ENCODE measurements around the gene ZNF813. TPM values are rescaled to one million over a fixed set of nuclear protein-coding genes. Genes with fewer than 3 reads are reported as not detected.

ZNF813 gene
- total and polyA plus RNA-seq, 10 donors, result 1.1 to 7.5 (median 4.4) TPM

GRCh38 chr19:53504885-53505284, 37.4 kb downstream of the ZNF813 start:
- 44 to 58% (median 48%) methylated on average over 7 of the region's 7 CpGs for WGBS, 5 donors
- H3K27ac ChIP-seq, result no peak overlapping the region
- H3K4me3 ChIP-seq, result no peak overlapping the region

GRCh38 chr19:53506728-53507127, 39.2 kb downstream of the ZNF813 start:
- H3K27me3 ChIP-seq (replicated peaks in 1 of 7), result peaks cover 0 to 19% (median 0%) of the 10 kb centered on the region in 7 donors
- H3K36me3 ChIP-seq, result no peaks in the 10 kb centered on the region
- H3K9me3 ChIP-seq, result peaks cover 0 to 14% (median 0%) of the 10 kb centered on the region in 8 donors
- 69 to 88% (median 75%) methylated on average over 5 to 8 of the region's 8 CpGs for WGBS, 5 donors
- no peak overlapping the region for H3K4me3 ChIP-seq
- no peak overlapping the region for H3K27ac ChIP-seq
- peaks cover 0 to 2% (median 0%) of the 10 kb centered on the region in 6 donors for H3K4me1 ChIP-seq
- DNase-seq, result no peak
- no peak for TF ChIP-seq POLR2AphosphoS5 (IDR thresholded peaks at IDR 0.05)
- TF ChIP-seq POLR2A (IDR thresholded peaks at IDR 0.05), result no peak
- TF ChIP-seq CTCF (IDR thresholded peaks at IDR 0.05 in 8 of 11, conservative IDR thresholded peaks at IDR 0.05 in 3 of 11), result no peak
- intact Hi-C loops (cut with DNase I; ENCODE audit: low total_unique reads), result no loop called here

More at GRCh38 chr19:53504885-53505284, 37.4 kb downstream of the ZNF813 start:
- intact Hi-C loops (cut with DNase I; ENCODE audit: low total_unique reads), result no loop called here
- Histone ChIP-seq H3K36me3 (no peaks in the 10 kb centered on the region), H3K27me3 (replicated peaks in 1 of 7) (peaks cover 0 to 19% (median 0%) of the 10 kb centered on the region in 7 donors), H3K4me1 (peaks cover 0 to 2% (median 0%) of the 10 kb centered on the region in 6 donors), H3K9me3 (peaks cover 0 to 29% (median 3%) of the 10 kb centered on the region in 8 donors)
- TF ChIP-seq CTCF (IDR thresholded peaks at IDR 0.05 in 8 of 11, conservative IDR thresholded peaks at IDR 0.05 in 3 of 11), result no peak
- TF ChIP-seq POLR2AphosphoS5 (IDR thresholded peaks at IDR 0.05), result no peak
- no peak for TF ChIP-seq POLR2A (IDR thresholded peaks at IDR 0.05)
- no peak for DNase-seq

GRCh38 chr19:53507523-53508442, 40.2 kb downstream of the ZNF813 start:
- Histone ChIP-seq H3K9me3 (peaks cover 0 to 14% (median 0%) of the 10 kb centered on the region in 8 donors), H3K27ac (no peak overlapping the region), H3K4me1 (peaks cover 0 to 5% (median 0%) of the 10 kb centered on the region in 6 donors), H3K36me3 (no peaks in the 10 kb centered on the region), H3K27me3 (replicated peaks in 1 of 7) (peaks cover 0 to 19% (median 0%) of the 10 kb centered on the region in 7 donors), H3K4me3 (no peak overlapping the region)
- no peak for DNase-seq
- intact Hi-C loops (cut with DNase I; ENCODE audit: low total_unique reads), result no loop called here
- TF ChIP-seq CTCF (IDR thresholded peaks at IDR 0.05 in 8 of 11, conservative IDR thresholded peaks at IDR 0.05 in 3 of 11), result no peak
- no peak for TF ChIP-seq POLR2AphosphoS5 (IDR thresholded peaks at IDR 0.05)
- no peak for TF ChIP-seq POLR2A (IDR thresholded peaks at IDR 0.05)
- WGBS, 5 donors, result 72 to 88% (median 78%) methylated on average over 17 of the region's 17 CpGs

GRCh38 chr19:53509443-53509842, 41.9 kb downstream of the ZNF813 start:
- H3K36me3 ChIP-seq, result no peaks in the 10 kb centered on the region
- intact Hi-C loops (cut with DNase I; ENCODE audit: low total_unique reads), result no loop called here
- H3K27me3 ChIP-seq (replicated peaks in 1 of 7), result peaks cover 0 to 8% (median 0%) of the 10 kb centered on the region in 7 donors
- H3K4me3 ChIP-seq, result no peak overlapping the region
- H3K9me3 ChIP-seq, result peaks cover 0 to 10% (median 0%) of the 10 kb centered on the region in 8 donors
- no peak for DNase-seq
- H3K27ac ChIP-seq, result no peak overlapping the region
- 52 to 72% (median 66%) methylated on average over 3 of the region's 3 CpGs for WGBS, 5 donors
- no peak for TF ChIP-seq CTCF (IDR thresholded peaks at IDR 0.05 in 8 of 11, conservative IDR thresholded peaks at IDR 0.05 in 3 of 11)
- TF ChIP-seq POLR2AphosphoS5 (IDR thresholded peaks at IDR 0.05), result no peak
- no peak for TF ChIP-seq POLR2A (IDR thresholded peaks at IDR 0.05)
- H3K4me1 ChIP-seq, result peaks cover 0 to 5% (median 0%) of the 10 kb centered on the region in 6 donors

Data from spleen (tissue), 11 donors.